Measurements from ENCODE around the gene ADAMTS7.

The ADAMTS7 gene

DNA sequence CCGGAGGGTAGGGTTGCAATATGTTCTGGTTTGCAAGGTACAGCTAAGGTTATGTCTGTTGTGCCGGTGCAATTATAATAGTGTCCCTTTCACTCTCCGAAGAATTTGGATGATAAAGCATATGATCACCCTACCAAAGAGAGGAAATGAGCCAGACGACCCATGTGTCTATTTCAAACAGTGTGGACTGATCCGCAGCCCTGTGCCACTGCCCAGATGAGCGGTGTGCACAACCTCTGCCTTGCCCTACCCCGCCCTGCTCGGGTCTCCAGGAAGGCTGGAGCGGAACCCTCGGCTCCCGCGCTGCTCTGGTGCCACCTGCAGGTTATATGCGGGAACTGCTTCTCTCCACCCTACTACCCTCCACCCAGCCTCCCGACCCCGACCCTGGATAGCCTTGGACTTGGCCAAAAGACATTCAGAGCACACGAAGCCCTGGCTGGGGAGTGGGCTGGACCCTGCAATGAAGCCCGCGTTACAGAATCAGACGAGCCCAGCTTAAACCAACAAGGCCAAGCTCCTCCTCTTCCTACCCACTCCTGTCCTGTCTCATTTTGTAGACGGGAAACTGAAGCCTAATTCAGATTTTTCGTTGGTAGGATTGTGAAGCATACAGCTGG is 101.9 kb downstream of the ADAMTS7 start:
- DNase-seq: peak; percentile 91
- in situ Hi-C loops (cut with MboI; ENCODE audit: low pct_unique_long_range_greater_than_20kb, low sequenced_read_pairs): no loop called here
